Ramos (cell line): Measurements from ENCODE around the gene TRIM37.

Experiments
- in situ Hi-C: fragments of 300-500 bp; cut with MboI; formaldehyde crosslinking; loops from one replicate; pipeline ENCODE4 v1.14.3; 2022; ENCODE audit warnings: low sequenced_read_pairs; ENCODE audit not compliant: unreplicated experiment

The TRIM37 gene

GRCh38 chr17:59049798-59050197, 56.9 kb downstream of the TRIM37 start:
- in situ Hi-C loops: no loop called here

DNA sequence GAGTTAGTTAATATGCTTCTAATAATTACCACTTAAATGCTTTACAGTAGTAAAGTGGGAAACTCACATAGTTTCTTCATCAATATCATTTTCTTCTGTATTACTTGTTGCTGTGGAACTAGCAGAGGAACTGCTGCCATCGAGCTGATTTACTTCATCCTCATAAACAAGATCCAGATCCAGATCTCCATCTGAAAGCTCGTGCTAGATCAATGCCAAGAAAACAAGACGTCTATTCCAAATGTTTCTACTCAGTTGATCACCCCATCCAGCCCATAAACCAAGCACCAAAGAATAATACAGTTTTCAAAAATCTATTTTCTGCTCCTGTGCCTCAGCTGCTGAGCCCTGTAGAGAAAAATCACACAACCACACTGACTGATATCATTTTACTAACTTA, 59.1 kb downstream of the TRIM37 start:
- in situ Hi-C loops: no loop called here

- in situ Hi-C loops: no loop called here
Measured at GRCh38 chr17:59046192-59046591, 60.5 kb downstream of the TRIM37 start.

- in situ Hi-C loops: no loop called here
Measured at GRCh38 chr17:59038734-59039133, 67.9 kb downstream of the TRIM37 start.

- in situ Hi-C loops: no loop called here
Measured at GRCh38 chr17:59037960-59038359, 68.7 kb downstream of the TRIM37 start.

- in situ Hi-C loops: no loop called here
Measured at GRCh38 chr17:59030811-59031210, 75.9 kb downstream of the TRIM37 start.

- in situ Hi-C loops: no loop called here
Measured at GRCh38 chr17:59028328-59028727, 78.4 kb downstream of the TRIM37 start.

- in situ Hi-C loops: no loop called here
Measured at GRCh38 chr17:59027750-59028149, 78.9 kb downstream of the TRIM37 start.

- in situ Hi-C loops: no loop called here
Measured at GRCh38 chr17:59026176-59026939, 80.3 kb downstream of the TRIM37 start.

- in situ Hi-C loops: loop anchor here (25.0 kb wide), 1 partner anchor 438 kb away; no protein-coding TSS in a partner anchor
Measured at GRCh38 chr17:59024916-59025315, 81.8 kb downstream of the TRIM37 start.

DNA sequence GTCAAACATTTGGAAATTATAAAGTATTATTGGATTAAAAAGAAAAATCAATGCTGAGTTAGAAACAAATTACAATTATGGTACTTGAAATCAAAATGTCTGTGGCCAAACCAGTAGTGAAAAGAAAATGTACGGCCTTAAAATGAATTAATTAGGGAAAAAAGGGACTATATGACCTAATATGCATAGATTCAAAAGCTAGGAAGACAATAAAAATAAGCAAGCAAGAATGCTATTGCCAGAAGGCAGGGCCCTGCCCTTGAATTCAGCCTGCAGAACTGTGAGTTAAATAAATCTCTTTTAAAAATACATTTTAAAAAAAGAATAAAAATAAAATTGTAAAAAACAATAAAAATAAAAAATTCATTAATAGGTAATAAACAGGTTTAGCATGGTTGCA, 88.7 kb downstream of the TRIM37 start:
- in situ Hi-C loops: loop anchor here (25.0 kb wide), 1 partner anchor 431 kb away; no protein-coding TSS in a partner anchor

DNA sequence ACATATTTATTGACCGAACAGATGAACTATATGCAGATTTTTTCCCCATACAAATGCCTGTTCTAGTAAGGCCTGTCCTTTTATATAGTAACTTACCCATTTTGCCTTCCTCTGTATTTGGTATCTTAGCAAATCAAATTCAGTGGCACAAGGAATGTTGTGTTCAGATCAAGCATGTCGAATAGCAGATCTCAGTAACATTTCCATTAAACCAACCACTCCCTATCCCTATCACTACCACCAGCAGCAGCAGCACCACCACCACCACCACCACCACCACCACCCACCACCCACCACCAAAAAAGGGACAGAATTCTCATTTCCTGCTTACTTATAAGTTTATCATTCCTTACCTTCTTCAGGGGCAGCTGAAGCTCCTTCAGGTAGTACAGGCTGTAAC, 94.7 kb downstream of the TRIM37 start:
- in situ Hi-C loops: loop anchor here (25.0 kb wide), 1 partner anchor 425 kb away; no protein-coding TSS in a partner anchor

GRCh38 chr17:59010026-59010425, 96.7 kb downstream of the TRIM37 start:
- in situ Hi-C loops: loop anchor here (25.0 kb wide), 1 partner anchor 423 kb away; no protein-coding TSS in a partner anchor

DNA sequence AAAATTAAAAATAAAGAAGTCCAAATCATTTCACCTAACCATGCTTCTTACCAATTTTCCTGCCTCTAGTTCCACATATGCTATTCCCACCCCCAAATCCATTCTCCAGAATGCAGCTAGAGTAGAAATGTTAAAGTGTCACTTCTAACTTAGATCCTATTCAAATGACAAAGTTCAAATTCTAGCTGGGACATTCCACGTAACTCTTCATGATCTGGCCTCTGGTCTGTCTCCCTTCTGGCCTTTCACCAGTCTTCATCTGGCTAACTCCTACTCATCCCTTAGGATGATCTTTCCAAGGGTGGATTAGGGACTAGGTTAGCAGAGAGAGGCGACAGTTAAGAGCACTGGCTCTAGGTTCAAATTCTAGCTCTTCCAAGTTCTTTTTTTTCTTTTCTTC, 97.9 kb downstream of the TRIM37 start:
- in situ Hi-C loops: loop anchor here (10.0 to 25.0 kb wide), 2 partner anchors 294 to 421 kb away; no protein-coding TSS in a partner anchor

- in situ Hi-C loops: loop anchor here (10.0 to 25.0 kb wide), 2 partner anchors 293 to 421 kb away; no protein-coding TSS in a partner anchor
Measured at GRCh38 chr17:59007995-59008394, 98.7 kb downstream of the TRIM37 start.

DNA sequence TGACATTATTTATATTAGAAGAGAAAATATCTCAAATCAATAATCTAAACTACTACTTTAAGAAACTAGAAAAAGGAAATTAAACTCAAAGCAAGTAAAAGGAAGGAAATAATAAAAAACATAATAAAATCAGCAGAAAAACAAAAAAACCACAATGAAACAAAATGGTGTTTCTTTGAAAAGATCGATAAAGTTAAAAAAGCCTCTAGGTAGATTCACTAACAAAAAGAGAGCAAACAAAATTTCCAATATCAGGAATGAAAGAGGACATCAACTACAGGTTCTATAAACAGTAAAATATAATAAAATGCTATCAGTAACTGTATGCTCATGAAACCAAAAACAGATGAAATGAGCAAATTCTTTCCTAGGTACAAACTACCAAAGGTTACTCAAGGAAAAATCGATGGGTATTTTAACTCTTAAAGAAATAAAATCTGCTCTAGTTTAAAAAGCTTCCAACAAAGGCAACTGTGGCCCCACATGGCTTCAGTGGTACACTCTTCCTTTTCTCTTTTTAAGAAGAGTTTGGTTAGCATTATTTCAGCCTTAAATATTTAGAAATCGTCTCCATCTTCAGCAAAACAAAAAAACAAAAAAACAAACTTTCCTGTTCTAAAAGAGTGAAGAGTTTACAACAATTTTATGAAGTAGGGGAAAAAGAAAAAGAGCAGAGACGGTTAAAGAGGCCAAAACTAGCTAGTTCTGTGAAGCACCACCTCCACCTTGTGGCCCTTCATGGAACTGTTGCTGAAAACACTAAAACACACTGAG, 102.2 kb downstream of the TRIM37 start:
- in situ Hi-C loops: loop anchor here (10.0 to 25.0 kb wide), 2 partner anchors 290 to 417 kb away; no protein-coding TSS in a partner anchor

DNA sequence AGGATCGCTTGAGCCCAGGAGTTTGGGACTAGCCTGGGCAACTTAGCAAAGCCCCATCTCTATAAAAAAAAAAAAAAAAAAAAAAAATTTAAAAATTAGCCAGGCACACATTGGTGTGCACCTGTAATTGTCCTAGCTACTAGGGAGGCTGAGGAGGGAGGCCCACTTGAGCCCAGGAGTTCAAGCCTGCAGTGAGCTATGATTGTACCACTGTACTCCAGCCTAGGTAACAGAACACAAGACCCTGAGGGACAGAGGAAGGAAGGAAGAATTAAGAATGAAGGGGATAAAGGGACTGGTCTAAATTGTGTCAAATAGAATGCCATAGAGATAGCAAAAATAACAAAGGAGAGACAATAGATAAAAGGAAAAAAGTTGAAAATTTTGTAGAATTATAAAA, 102.8 kb downstream of the TRIM37 start:
- in situ Hi-C loops: loop anchor here (10.0 to 25.0 kb wide), 2 partner anchors 289 to 417 kb away; no protein-coding TSS in a partner anchor

GRCh38 chr17:59002848-59003247, 103.8 kb downstream of the TRIM37 start:
- in situ Hi-C loops: loop anchor here (10.0 to 25.0 kb wide), 2 partner anchors 288 to 416 kb away; no protein-coding TSS in a partner anchor

DNA sequence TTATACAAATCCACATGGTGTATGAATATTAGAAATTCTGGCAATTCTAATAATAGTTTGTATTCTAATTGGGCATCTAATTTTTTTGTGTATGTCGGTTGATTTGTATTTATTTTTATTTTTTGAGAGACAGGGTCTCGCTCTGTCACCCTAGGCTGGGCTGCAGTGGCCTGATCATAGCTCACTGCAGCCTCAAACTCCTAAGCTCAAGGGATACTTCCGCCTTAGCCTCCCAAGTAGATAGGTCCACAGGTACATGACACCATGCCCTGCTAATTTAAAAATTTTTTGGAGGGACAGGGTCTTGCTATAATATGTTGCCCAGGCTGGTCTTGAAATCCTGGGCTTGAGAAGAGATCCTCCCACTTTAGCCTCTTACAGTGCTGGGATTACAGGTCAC, 104.6 kb downstream of the TRIM37 start:
- in situ Hi-C loops: loop anchor here (10.0 to 25.0 kb wide), 2 partner anchors 287 to 415 kb away; no protein-coding TSS in a partner anchor

DNA sequence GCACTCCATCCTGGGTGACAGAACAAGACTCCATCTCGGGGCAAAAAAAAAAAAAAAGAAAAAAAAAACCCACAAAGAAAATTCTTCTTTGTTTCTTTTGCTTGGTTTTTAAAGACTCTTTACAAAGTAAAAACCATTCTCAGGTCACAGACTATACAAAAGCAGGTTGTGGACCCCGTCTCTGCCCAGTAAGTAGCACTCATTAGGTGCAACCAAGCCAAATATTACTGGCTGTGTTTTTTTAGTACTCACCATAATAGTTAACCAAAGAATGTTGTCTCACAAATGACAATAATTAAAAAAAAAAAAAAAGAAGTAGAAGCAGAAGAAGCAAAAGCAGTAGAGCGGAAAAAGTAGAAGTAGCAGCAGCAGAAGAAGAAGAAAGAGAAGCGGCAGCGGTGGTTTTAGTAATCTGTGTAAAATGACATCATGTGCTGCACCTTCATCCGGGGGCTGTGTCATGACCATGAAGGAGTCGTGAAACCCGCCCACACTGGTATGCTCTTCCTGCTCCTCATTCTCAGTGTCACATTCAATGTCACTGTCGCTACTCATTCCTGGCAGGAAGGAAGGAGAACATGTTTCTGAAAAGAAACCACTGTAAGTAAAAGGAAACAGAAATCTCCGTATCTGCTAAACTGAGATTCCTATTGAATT, 105.4 kb downstream of the TRIM37 start:
- in situ Hi-C loops: loop anchor here (10.0 to 25.0 kb wide), 2 partner anchors 286 to 414 kb away; no protein-coding TSS in a partner anchor
